ENCODE data around the gene PMEPA1.

Gene PMEPA1

GRCh38 chr20:57708694-57709673 lies 831 bp downstream of the PMEPA1 start:
- DNase-seq = no peak

DNA sequence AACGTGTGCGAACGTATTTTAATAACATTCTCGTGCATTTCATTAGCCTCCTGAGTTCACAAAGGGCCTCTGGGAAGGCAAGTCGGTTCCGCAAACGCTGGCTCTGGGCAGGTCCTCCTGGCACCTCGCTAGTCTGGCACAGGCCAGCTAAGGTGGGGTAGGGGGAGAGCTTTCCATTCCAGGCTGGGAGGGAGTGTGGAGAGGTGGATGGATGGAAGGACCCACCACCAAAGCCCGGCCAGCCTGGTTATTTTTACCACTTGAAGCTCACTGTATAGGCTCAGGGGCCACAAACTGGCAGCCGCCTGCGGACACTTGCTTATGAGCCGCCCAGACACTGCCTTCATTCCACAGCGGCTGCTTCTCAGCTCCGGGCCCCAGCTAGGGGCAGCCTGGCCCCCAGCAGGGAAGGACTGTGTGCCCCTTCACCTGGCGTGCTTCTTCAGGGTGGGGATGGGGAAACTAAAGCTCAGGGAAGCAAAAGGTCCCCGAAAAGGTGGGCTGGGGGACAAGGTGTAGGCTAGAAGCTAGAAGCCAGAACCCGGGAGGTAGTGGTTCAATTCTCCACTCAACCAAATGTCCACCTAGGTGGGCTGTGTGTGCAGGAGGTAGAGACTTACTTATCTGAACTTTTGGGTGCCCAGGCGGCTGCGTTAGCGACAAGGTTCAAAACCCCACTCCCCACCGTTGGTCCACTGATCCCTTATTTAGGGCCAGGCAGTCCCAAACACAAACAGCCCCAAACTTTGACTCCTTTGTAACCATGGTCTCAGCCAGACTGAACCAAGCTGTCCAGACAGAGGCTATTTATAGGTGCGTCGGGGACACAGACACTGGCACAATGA lies 1.7 kb downstream of the PMEPA1 start:
- DNase-seq = no peak

GRCh38 chr20:57707320-57707719 lies 2.5 kb downstream of the PMEPA1 start:
- no peak for DNase-seq

- no peak for DNase-seq
Observed at GRCh38 chr20:57705127-57705899, 4.5 kb downstream of the PMEPA1 start.

- DNase-seq = no peak
Observed at GRCh38 chr20:57704245-57704644, 5.6 kb downstream of the PMEPA1 start.

DNA sequence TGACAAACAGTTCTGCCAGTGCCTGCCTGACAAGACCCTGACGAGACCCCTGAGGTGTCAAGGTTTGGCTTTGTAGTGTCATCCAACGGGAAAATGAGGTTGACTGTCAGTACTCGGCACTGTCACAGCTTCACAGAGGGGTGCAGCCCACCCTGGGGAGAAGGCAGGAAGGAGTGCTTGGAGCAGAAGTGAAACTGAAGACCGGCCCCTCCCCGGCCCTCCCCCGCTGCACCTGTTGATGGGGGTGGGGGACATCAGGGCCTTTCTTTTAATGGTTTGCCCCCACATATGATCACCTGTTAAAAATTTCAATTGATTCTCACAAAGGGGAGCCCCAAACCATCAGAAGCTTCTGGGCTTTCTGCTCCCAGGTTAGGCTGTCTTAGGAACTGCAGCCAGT lies 6.8 kb downstream of the PMEPA1 start:
- no peak for DNase-seq

GRCh38 chr20:57702521-57702920 lies 7.3 kb downstream of the PMEPA1 start:
- DNase-seq = no peak

DNA sequence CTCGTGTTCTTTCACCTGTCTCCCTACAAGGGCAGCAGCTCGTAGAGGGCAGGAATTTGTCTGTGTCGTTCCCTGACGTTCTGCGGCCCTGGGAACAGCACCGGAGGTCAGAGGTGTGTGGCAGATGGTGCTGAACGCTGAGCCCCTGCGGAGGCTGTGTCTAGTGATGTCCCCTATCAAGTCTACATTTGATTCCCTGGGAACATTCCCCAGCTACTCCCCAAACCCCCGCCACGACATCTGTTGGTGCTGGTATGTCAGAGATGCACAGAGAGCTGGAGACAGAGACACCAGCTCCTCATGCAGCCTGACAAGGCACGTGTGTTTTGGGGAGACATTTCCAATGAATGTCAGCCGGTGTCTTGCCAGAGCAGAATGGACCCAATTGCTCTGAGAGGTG lies 7.7 kb downstream of the PMEPA1 start:
- DNase-seq = peak; percentile 11

DNA sequence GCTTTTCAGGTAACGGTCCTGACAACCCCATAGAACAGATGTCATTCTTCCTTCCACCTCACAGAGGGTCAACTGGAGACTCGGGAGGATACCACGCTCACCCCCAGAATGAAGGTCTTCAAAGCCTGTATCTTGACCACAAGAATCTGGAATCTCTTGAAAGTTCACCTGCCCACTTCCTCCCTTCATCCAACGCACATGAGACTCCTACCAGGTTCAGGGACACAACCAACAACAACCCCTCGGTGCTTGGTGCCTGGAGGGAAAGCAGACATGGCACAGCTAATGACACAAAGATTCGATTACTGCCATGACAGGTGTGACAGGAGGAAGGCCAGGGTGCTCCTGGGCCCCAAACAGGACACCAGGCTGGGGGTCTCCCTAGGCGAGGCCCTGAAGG lies 8.2 kb downstream of the PMEPA1 start:
- DNase-seq = no peak

DNA sequence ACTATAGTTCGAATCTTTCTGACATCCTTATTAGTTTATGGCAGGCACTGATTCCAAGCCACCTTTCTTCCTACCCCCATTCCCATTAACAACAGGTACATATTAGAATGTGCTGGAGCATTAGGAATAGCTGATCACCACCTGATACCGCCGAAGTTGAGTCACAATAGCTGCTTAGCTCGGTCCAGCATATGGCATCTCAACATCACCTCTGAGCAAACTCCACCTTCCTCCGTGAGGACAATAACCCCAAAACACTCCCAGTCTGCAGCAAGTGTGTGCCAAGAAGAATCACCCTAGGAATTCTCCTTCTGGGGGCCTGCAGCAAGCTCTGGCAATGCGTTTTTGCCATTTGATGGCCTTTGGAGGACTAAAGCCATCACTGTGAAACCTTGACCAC lies 8.7 kb downstream of the PMEPA1 start:
- no peak for DNase-seq

DNA sequence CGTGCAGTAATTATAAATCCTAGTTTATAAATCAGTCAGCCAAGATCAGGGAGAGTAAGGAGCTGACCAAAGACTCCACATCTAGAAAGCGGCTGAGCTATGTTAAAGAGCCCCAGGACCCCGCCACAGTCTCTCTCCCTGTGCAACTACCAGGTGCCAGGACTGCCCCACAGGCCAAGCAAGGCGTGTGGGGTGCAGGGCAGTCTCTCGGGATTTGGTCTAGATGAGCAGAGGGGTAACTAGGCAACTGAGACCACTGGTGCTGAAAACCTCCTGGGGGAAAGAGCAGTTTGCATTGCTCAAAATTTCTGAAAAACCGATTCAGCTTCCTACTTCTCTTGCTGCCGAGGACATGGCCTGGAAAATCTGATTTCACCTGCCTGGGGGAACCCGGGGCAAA lies 10.4 kb downstream of the PMEPA1 start:
- no peak for DNase-seq

DNA sequence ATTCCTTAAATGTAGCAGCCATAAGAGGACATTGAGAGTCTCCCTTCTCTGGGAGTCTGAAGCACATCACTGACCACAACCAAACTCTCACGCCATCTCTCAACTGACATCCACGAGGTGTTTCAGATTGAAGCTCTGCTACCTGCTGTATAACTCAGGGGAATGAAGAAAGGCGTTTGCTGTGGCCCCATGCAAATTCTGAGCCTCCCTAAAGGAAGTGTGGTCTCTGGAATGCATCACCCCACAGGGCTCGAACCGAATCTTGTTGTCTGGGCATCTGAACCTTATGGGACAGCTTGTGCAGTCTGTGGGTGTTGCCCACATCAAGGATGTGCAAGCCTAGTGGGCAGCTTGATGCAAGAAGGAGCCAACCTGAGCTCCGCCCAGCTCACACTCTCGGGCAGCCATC lies 10.9 kb downstream of the PMEPA1 start:
- no peak for DNase-seq

GRCh38 chr20:57698116-57698866 lies 11.5 kb downstream of the PMEPA1 start:
- DNase-seq = no peak

DNA sequence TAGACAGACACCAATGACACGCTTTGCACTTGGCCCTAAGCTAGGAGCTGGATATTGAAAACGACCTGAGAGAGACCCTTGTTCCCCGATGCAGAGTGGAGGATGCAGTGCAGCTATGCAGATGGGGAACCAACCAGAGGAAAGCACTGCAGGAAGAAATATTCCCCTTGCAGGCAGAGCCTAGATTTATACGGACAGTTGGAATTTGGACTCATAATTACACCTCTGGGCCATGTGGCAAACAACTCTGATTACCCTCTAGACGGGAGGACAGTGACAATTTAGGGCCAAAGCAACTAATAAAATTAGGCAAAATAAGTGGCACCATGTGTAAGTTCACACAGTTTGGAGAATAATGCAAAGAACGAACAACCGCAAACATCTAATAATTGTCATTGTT lies 12.3 kb downstream of the PMEPA1 start:
- no peak for DNase-seq

DNA sequence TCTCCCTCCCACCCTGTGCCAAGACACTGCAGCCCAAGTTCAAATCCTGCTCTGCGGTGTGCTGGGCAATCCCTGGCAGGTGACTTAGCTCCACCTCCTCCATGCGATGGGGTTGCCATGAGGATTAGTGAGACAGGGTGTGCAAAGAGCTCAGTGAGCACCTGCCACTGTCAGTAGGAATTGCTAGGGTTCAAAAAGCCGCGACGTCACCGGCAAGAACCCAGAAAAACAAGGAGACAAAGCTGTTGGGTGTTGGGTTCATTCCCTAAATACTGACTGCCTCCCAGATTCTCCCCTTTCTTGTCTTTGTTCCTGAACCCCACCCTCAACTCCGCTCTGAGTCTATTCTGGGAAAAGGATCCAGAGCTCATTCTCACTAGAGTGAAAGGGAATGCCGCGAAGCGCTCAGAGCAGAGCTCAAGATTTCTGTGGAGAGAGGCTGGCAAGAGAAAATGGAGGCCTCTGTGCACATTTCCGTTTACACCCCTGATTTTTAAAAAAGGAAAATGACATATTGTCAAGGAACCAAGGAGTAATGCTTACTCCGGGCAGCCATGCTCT lies 13.3 kb downstream of the PMEPA1 start:
- DNase-seq = no peak

DNA sequence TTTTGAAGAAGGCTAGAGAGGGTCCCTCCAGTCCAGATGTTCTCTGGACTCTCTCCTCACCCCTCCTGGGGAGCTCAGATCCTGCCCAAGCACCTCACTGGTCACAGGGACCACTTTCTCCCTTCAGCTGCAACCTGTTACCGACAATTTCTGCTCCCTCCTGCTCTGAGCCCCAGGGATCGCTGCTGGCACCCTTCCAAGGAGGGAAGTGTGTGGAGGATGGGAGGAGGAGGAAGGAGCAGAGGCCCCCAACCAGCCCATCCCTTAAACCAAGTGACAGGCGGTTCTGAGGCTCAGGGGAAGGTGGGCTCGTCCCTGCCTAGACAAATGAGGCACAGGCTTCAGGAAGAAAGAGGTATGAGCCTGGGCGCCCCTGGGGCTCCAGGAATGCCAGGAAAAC lies 13.9 kb downstream of the PMEPA1 start:
- no peak for DNase-seq

DNA sequence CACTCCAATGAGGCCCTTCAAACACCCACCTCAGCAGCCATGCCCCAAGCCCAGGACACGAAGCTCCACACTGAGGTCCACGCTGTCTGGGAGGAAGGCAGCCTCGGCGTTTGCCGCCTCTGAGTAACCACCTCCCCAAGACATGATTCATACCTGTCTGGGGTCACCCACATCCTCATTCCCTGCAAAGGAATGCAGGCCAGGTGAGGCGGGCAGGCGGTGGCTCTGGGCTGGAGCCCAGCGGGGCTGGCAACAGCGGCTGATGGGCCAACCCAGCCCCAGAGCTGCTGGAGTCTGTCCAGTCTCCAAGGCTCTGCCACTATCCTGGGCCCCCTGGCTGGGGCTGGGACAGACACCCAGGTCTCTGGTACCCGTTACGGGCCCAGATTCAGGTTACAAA lies 14.8 kb downstream of the PMEPA1 start:
- no peak for DNase-seq

DNA sequence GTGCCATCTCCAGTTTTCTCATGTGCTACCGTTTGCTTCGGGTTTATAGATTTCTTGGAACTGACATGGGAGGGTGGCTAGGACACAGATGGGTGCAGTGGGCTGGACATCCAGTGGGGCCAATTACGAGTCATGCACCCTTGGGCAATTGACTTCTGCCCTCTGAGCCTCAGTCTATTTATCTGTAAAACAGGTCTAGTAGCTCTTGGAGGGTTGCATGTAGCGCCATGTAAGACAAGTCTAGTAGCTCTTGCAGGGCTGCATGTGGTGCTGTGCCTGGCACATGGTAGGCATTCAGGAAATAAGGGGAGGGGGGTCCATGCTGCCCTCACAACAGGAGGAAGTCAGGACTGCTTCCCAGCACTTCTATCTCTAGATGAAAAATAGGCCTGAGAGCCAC lies 15.3 kb downstream of the PMEPA1 start:
- no peak for DNase-seq

DNA sequence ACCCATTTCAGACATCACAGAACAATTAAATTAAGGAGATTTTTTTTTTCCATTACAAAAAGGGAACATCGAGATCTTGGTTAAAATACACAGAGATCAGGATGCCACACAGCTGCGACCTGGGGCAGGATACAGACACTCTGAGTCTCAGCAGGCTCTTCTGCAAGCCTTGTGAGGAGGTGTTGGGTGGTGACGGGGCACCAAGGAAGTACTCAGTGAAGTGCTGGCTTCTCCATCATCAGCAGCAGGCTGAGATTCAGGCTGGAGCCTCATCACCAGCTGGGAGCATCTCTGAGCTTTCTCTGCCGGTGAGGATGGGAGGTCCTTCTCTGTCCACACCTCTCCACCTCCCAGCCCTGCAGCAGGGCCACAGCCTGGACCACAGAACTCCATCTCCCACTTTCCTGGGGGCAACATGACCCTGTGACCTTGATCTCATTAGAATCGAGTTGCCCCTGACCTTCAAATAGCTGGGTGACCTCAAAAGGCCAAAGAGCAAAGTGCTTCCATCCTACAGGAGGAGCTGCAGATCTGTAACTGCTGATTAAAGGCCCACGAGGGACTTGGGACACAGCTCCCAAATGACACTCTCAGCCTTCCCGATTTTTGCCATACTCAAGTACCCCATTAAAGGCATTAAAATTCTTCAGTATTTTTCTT lies 16.0 kb downstream of the PMEPA1 start:
- no peak for DNase-seq

DNA sequence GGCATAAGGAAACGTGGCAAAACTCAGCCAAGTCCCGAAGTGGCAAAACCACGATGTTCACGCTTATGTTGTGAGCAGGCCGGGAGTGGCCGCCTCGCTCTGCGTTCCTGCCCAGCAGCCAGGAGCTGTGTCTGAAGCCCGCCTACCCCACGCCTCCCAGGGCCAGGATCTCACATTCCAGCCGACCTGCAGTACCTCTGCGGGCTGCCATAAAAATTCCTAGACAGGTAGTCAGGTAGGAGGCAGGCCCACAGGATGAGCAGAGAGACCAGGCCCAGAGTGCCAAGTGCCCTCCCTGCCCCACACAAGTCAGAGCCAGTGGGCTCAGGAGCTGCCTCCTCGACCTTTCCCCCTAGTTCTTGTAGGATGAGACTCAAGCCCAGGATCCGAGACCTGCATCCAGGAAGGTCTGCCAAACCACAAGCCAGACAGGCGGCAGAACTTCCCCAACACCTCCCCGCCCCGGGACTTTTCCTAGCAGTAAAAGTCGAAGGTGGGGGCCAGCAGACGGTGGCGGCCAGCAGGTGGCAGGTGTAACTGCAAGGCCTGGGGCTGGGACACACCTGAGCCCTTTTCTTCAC lies 16.7 kb downstream of the PMEPA1 start:
- no peak for DNase-seq

DNA sequence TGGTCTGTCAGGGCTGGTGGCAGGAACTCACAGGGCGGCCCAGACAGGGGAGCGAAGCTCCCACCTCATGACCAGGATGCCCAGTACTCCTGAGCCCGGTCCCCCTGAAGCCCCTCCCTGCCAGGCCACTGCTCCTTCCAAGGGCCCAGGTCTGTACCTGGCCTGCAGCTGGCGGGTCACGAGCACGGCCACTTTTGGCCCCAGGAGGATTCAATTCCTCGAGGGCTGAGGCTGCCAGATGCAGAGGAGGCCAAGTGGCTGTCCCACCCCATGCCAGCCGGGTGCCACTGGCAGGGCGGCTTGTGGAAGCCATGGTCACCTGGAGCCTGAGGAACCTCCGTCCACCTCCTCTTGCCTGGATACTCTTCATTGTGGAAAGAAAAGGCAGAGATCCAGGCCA lies 17.4 kb downstream of the PMEPA1 start:
- DNase-seq = no peak

All from NCI-H1694 treated with DMSO at 0.1 percent for 48 hours (cell line).